Measurements from ENCODE around the gene CRACR2B. TPM values are rescaled to one million over a fixed set of nuclear protein-coding genes. Genes with fewer than 3 reads are reported as not detected.

CRACR2B gene
- total RNA-seq, 6 experiments from 2014 or later: 0.63 to 2.2 (median 1.2) TPM

- no peak overlapping the region for H3K4me3 Mint-ChIP-seq
- H3K36me3 Mint-ChIP-seq (ENCODE audit: low read depth): peaks cover 5% of the 10 kb centered on the region; the same call in 1 of the 2 replicates
- no peak overlapping the region for H3K27ac Mint-ChIP-seq
- TF ChIP-seq CTCF (IDR thresholded peaks at IDR 0.05): no peak
- no peak for DNase-seq
- no peaks in the 10 kb centered on the region for H3K9me3 Mint-ChIP-seq
- peaks cover 25% of the 10 kb centered on the region for H3K27me3 Mint-ChIP-seq (ENCODE audit: insufficient read depth)
- peaks cover 10% of the 10 kb centered on the region for H3K4me1 Mint-ChIP-seq (ENCODE audit: low read depth)
Observed at GRCh38 chr11:872799-873198, 45.1 kb downstream of the CRACR2B start.

- peaks cover 7% of the 10 kb centered on the region; the same call in 1 of the 2 replicates for H3K36me3 Mint-ChIP-seq (ENCODE audit: low read depth)
- no peak overlapping the region for H3K4me3 Mint-ChIP-seq
- no peak for TF ChIP-seq CTCF (IDR thresholded peaks at IDR 0.05)
- H3K27me3 Mint-ChIP-seq (ENCODE audit: insufficient read depth): peaks cover 19% of the 10 kb centered on the region
- H3K9me3 Mint-ChIP-seq: no peaks in the 10 kb centered on the region
- H3K4me1 Mint-ChIP-seq (ENCODE audit: low read depth): peaks cover 10% of the 10 kb centered on the region
- no peak overlapping the region for H3K27ac Mint-ChIP-seq
- no peak for DNase-seq
Observed at GRCh38 chr11:873706-874105, 46.0 kb downstream of the CRACR2B start.

- Mint-ChIP-seq H3K4me1 (ENCODE audit: low read depth) (peaks cover 10% of the 10 kb centered on the region), H3K27ac (no peak overlapping the region), H3K27me3 (ENCODE audit: insufficient read depth) (peaks cover 8% of the 10 kb centered on the region), H3K9me3 (no peaks in the 10 kb centered on the region), H3K36me3 (ENCODE audit: low read depth) (peaks cover 7% of the 10 kb centered on the region; the same call in 1 of the 2 replicates), H3K4me3 (no peak overlapping the region)
- TF ChIP-seq CTCF (IDR thresholded peaks at IDR 0.05): no peak
- no peak for DNase-seq
Observed at GRCh38 chr11:875203-875602, 47.5 kb downstream of the CRACR2B start.

GRCh38 chr11:875769-876301, 48.1 kb downstream of the CRACR2B start:
- Mint-ChIP-seq H3K27me3 (ENCODE audit: insufficient read depth) (peaks cover 8% of the 10 kb centered on the region), H3K4me3 (no peak overlapping the region)

GRCh38 chr11:876545-876944, 48.8 kb downstream of the CRACR2B start:
- no peaks in the 10 kb centered on the region for H3K9me3 Mint-ChIP-seq
- H3K4me3 Mint-ChIP-seq: no peak overlapping the region
- H3K27me3 Mint-ChIP-seq (ENCODE audit: insufficient read depth): peaks cover 6% of the 10 kb centered on the region
- TF ChIP-seq CTCF (IDR thresholded peaks at IDR 0.05): no peak
- H3K36me3 Mint-ChIP-seq (ENCODE audit: low read depth): peaks cover 13% of the 10 kb centered on the region; the same call in 1 of the 2 replicates
- peaks cover 10% of the 10 kb centered on the region for H3K4me1 Mint-ChIP-seq (ENCODE audit: low read depth)
- DNase-seq: no peak
- no peak overlapping the region for H3K27ac Mint-ChIP-seq

More at GRCh38 chr11:875769-876301, 48.1 kb downstream of the CRACR2B start:
- H3K9me3 Mint-ChIP-seq: no peaks in the 10 kb centered on the region
- no peak for TF ChIP-seq CTCF (IDR thresholded peaks at IDR 0.05)
- H3K4me1 Mint-ChIP-seq (ENCODE audit: low read depth): peaks cover 10% of the 10 kb centered on the region
- no peak for DNase-seq
- no peak overlapping the region; the same call in 1 of the 2 replicates for H3K27ac Mint-ChIP-seq
- H3K36me3 Mint-ChIP-seq (ENCODE audit: low read depth): peaks cover 10% of the 10 kb centered on the region; the same call in 1 of the 2 replicates

Measured in HFFc6 (cell line).